ENCODE measurements around the gene HIBCH. TPM values are rescaled to one million over a fixed set of nuclear protein-coding genes. Genes with fewer than 3 reads are reported as not detected.
A peak's percentile ranks its signal among the peaks of the same experiment; 100 is the strongest.

HIBCH gene
- total RNA-seq, 2 experiments from 2014 or later: 15.6 to 17.5 TPM

DNA sequence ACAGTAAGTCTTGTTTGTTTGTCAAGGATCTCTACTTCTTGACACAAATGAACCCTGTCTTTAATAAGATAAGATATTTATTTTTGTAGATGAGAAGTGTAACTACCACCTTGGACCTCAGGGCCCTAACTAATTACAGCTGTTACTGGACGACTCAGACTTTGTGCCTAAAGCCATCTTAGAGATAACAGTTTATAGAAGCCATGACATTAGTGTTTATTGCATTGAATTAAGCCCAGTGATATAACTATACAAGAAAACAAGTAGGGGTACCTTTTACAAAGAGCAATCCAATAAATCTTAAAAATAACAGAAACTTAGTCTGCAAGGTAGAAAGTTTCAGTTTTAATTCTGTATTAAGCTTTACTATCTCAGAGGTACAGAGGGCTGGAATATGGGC is 119.0 kb downstream of the HIBCH start:
- Mint-ChIP-seq H3K4me3 (no peak overlapping the region), H3K4me1 (no peaks in the 10 kb centered on the region), H3K36me3 (peaks cover 24% of the 10 kb centered on the region), H3K27me3 (no peaks in the 10 kb centered on the region), H3K9me3 (no peaks in the 10 kb centered on the region), H3K27ac (no peak overlapping the region)
- POLR2A ChIA-PET: no interaction called here
- ATAC-seq (ENCODE audit: low read depth): no peak
- DNase-seq: no peak

DNA sequence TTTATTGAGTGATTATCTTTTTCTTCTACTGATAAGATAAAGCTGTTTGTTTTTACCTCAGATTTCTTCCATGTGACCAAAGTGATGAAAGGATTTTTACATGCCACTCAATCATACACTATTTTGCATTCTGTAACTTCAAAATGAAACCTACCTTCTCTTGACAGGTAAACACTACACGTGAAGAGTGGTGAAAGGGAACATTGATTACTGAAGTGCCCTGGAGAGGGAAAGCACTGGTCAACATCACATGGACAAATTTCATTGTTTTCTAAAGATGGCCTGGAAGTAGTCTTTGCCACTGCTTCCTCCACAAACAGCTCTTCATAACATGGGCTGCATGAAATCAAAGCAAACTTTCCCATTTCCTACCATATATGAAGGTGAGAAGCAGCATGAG is 120.1 kb downstream of the HIBCH start:
- POLR2A ChIA-PET: no interaction called here
- no peak overlapping the region for H3K4me3 Mint-ChIP-seq
- peaks cover 3% of the 10 kb centered on the region for H3K9me3 Mint-ChIP-seq
- DNase-seq (no peak), ATAC-seq (ENCODE audit: low read depth) (no peak)
- H3K27ac Mint-ChIP-seq: no peak overlapping the region
- H3K4me1 Mint-ChIP-seq: no peaks in the 10 kb centered on the region
- no peaks in the 10 kb centered on the region for H3K27me3 Mint-ChIP-seq
- H3K36me3 Mint-ChIP-seq: peaks cover 28% of the 10 kb centered on the region

GRCh38 chr2:190199109-190199508 is 120.5 kb downstream of the HIBCH start:
- Mint-ChIP-seq H3K27ac (no peak overlapping the region), H3K4me1 (no peaks in the 10 kb centered on the region), H3K4me3 (no peak overlapping the region), H3K9me3 (peaks cover 3% of the 10 kb centered on the region), H3K27me3 (no peaks in the 10 kb centered on the region), H3K36me3 (peaks cover 26% of the 10 kb centered on the region)
- ATAC-seq (ENCODE audit: low read depth): no peak
- no peak for DNase-seq
- POLR2A ChIA-PET: no interaction called here

- Mint-ChIP-seq H3K27me3 (no peaks in the 10 kb centered on the region), H3K4me1 (no peaks in the 10 kb centered on the region), H3K4me3 (no peak overlapping the region), H3K36me3 (peaks cover 24% of the 10 kb centered on the region), H3K27ac (no peak overlapping the region), H3K9me3 (peaks cover 3% of the 10 kb centered on the region)
- no peak for DNase-seq
- ATAC-seq (ENCODE audit: low read depth): no peak
- POLR2A ChIA-PET: no interaction called here
These were observed 122.4 kb downstream of the HIBCH start for GRCh38 chr2:190197143-190197720.

GRCh38 chr2:190190507-190191162 is 129.0 kb downstream of the HIBCH start:
- H3K27ac Mint-ChIP-seq: no peak overlapping the region
- no peak for DNase-seq
- POLR2A ChIA-PET: no interaction called here
- ATAC-seq (ENCODE audit: low read depth): no peak
- no peaks in the 10 kb centered on the region for H3K27me3 Mint-ChIP-seq
- no peaks in the 10 kb centered on the region for H3K4me1 Mint-ChIP-seq
- H3K36me3 Mint-ChIP-seq: peaks cover 3% of the 10 kb centered on the region
- peaks cover 3% of the 10 kb centered on the region for H3K9me3 Mint-ChIP-seq
- no peak overlapping the region for H3K4me3 Mint-ChIP-seq

DNA sequence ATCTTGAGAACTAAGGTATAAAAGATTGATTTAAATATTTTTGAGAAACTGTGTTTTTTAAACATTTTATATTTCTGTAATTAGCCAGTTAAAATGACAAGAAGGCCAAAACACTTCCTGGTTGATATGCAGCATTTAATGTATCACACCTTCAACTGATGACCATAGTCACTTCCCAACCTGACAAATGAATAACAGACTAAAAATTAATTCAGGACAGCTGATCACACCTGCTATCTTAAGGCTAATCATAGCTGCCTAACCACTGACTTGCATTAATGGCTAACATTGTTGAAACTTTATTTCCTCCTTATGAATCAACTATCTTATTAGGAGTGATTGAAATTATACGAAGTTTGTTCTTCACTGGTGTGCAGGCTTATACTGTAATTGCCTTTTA is 131.3 kb downstream of the HIBCH start:
- no peak for ATAC-seq (ENCODE audit: low read depth)
- POLR2A ChIA-PET: no interaction called here
- no peak for DNase-seq
- H3K36me3 Mint-ChIP-seq: no peaks in the 10 kb centered on the region
- H3K27ac Mint-ChIP-seq: no peak overlapping the region
- no peaks in the 10 kb centered on the region for H3K9me3 Mint-ChIP-seq
- no peaks in the 10 kb centered on the region for H3K4me1 Mint-ChIP-seq
- H3K27me3 Mint-ChIP-seq: peaks cover 10% of the 10 kb centered on the region
- H3K4me3 Mint-ChIP-seq: no peak overlapping the region

DNA sequence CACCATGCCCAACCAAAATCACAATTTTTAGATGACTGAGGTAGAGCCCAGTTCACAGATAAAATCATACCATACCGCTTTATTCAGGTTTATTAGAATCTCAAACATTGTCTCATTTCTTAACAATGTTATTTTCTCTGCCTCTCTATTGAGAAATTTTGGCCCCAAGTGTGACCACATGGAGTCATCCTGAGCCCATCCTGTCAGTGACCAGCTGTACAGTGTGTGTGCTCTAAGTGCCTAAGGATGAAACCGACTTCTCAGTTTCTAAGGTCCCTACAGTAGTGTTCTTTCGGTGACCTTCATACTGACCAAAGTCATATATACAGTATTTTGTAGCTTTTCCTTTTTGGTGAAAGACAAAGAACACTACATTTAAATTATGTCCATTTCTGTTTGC is 133.4 kb downstream of the HIBCH start:
- H3K36me3 Mint-ChIP-seq: no peaks in the 10 kb centered on the region
- H3K4me1 Mint-ChIP-seq: peaks cover 2% of the 10 kb centered on the region
- no peaks in the 10 kb centered on the region for H3K9me3 Mint-ChIP-seq
- no peak overlapping the region for H3K27ac Mint-ChIP-seq
- no peak for ATAC-seq (ENCODE audit: low read depth)
- POLR2A ChIA-PET: no interaction called here
- no peak overlapping the region for H3K4me3 Mint-ChIP-seq
- H3K27me3 Mint-ChIP-seq: peaks cover 23% of the 10 kb centered on the region
- no peak for DNase-seq

DNA sequence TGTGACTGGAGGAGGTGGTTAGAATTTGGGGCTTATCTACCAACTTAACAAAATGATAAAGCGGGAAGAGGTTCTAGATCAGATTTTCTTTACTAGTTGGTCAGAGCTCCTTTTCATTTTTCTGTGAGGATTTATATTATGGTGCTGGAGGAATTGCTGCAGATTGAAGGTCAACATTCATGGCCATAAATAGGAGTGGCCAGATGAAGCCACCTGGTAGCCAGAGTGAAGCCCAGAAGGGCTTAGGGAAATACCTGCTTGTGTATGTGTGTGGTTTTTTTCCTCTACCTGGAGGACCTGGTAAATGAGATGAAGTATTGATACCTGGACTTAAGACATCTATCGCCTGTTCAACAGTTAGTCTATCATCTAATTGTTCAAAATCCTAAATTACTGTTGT is 134.2 kb downstream of the HIBCH start:
- DNase-seq (no peak), ATAC-seq (ENCODE audit: low read depth) (no peak)
- Mint-ChIP-seq H3K27me3 (peaks cover 27% of the 10 kb centered on the region), H3K9me3 (no peaks in the 10 kb centered on the region), H3K36me3 (no peaks in the 10 kb centered on the region), H3K27ac (no peak overlapping the region), H3K4me1 (peaks cover 2% of the 10 kb centered on the region), H3K4me3 (no peak overlapping the region)
- POLR2A ChIA-PET: no interaction called here

DNA sequence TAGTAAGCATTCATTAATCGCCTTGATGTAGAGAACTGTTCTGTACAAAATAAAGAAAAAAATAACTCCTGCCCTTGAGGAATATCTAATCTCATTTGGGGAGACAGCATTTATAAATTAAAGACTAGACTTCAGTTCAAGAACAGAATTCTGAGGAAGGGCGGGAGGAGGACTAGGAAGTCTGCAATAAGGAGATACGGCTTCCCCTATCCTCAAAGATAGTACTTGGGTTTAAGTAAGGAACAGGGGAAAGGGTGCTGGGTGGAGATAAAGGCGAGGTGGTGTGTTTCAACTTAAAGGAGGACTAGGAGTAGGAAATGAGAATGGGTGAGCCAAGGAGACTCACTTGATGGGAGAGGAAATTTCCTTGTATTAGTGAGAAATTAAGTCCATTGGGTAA is 135.2 kb downstream of the HIBCH start:
- no peak overlapping the region for H3K27ac Mint-ChIP-seq
- H3K36me3 Mint-ChIP-seq: no peaks in the 10 kb centered on the region
- peaks cover 33% of the 10 kb centered on the region for H3K27me3 Mint-ChIP-seq
- peaks cover 6% of the 10 kb centered on the region for H3K4me1 Mint-ChIP-seq
- H3K9me3 Mint-ChIP-seq: no peaks in the 10 kb centered on the region
- H3K4me3 Mint-ChIP-seq: no peak overlapping the region
- POLR2A ChIA-PET: no interaction called here
- no peak for ATAC-seq (ENCODE audit: low read depth)
- no peak for DNase-seq

DNA sequence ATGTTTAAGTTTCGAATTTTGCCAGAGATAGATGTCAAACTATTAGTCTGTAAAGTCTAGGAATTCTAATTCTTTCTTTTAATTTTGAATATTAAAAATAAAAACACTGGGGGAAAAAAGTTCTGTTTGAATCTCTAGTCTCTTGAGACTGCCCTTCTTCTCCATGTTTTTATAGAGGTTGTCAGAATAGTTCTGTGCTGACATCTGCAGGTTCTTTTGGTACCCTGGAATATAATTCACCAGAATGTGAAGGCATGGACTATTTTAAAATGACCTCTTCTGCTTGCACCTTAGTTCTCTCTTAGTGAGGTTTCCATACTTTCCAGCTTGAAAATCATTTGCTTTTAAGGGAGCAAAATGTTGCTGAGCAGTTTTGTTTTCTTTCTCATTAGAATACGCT is 136.1 kb downstream of the HIBCH start:
- Mint-ChIP-seq H3K36me3 (no peaks in the 10 kb centered on the region), H3K4me1 (peaks cover 6% of the 10 kb centered on the region), H3K9me3 (no peaks in the 10 kb centered on the region), H3K27ac (no peak overlapping the region), H3K4me3 (no peak overlapping the region), H3K27me3 (peaks cover 36% of the 10 kb centered on the region)
- POLR2A ChIA-PET: no interaction called here
- ATAC-seq (ENCODE audit: low read depth) (no peak), DNase-seq (no peak)

GRCh38 chr2:190182071-190182524 is 137.5 kb downstream of the HIBCH start:
- POLR2A ChIA-PET: no interaction called here

DNA sequence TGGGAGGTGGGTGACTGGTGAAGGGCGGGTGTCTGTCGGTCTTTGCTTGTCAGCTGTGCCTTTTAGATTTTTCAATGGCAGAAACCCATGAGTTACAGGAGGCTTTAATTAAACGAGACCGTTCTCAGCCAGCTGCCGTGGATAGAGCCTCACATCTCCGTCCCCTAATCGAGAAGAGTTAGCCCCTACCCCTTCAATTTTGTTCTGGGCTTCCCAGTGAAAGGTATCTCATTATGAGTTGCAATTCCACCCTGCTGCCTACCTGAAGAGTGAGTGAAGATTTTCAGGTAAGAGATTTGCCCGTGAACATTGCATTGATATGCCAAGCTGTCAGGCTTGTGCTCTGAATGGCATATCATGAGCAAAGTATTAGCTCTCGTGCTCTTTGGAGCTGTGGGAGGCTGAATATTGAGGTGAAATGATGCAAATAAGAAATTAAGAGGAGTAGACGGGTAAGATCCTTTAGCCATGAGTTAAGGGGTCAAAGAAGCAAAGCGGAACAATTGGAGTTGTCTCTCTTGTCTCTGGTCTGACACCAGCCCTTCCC is 138.4 kb downstream of the HIBCH start:
- peak overlapping the region; percentile 36 for H3K4me3 Mint-ChIP-seq
- ATAC-seq (ENCODE audit: low read depth): no peak
- no peaks in the 10 kb centered on the region for H3K36me3 Mint-ChIP-seq

More at GRCh38 chr2:190182071-190182524, 137.5 kb downstream of the HIBCH start:
- ATAC-seq (ENCODE audit: low read depth) (no peak), DNase-seq (no peak)
- Mint-ChIP-seq H3K27ac (no peak overlapping the region), H3K36me3 (no peaks in the 10 kb centered on the region), H3K4me1 (peaks cover 6% of the 10 kb centered on the region), H3K27me3 (peaks cover 37% of the 10 kb centered on the region), H3K4me3 (no peak overlapping the region), H3K9me3 (no peaks in the 10 kb centered on the region)

GRCh38 chr2:190180313-190181122 is 139.1 kb downstream of the HIBCH start:
- peak; percentile 47 for DNase-seq
- Mint-ChIP-seq H3K9me3 (no peaks in the 10 kb centered on the region), H3K27me3 (peaks cover 37% of the 10 kb centered on the region), H3K27ac (no peak overlapping the region), H3K36me3 (no peaks in the 10 kb centered on the region), H3K4me3 (peak overlapping the region; percentile 36), H3K4me1 (peaks cover 6% of the 10 kb centered on the region)
- ATAC-seq (ENCODE audit: low read depth): peak; percentile 70
- POLR2A ChIA-PET: no interaction called here

More for the DNA sequence above, 138.4 kb downstream of the HIBCH start:
- Mint-ChIP-seq H3K4me1 (peaks cover 6% of the 10 kb centered on the region), H3K27me3 (peaks cover 37% of the 10 kb centered on the region), H3K9me3 (no peaks in the 10 kb centered on the region), H3K27ac (no peak overlapping the region)
- DNase-seq: no peak
- POLR2A ChIA-PET: no interaction called here

Data from activated naive CD8-positive, alpha-beta T cell treated with anti-CD3 and anti-CD28 coated beads, Interleukin-2, amount 10 ng/mL, durations not matched to agents 7 days and 5 days (primary cell).